HG03025 (cell line): Measurements from ENCODE around the gene BTG3.

Experiments
- ATAC-seq: cut with Tn5 transposase; IDR thresholded peaks from one replicate; pipeline ENCODE4 v1.9.1; 2021; ENCODE audit warnings: mild to moderate bottlenecking, moderate library complexity; ENCODE audit not compliant: unreplicated experiment, low FRiP score

The BTG3 gene

GRCh38 chr21:17590430-17590829, 22.3 kb downstream of the BTG3 start:
- ATAC-seq, result no peak

GRCh38 chr21:17585875-17586450, 26.7 kb downstream of the BTG3 start:
- no peak for ATAC-seq

GRCh38 chr21:17583898-17584297, 28.8 kb downstream of the BTG3 start:
- no peak for ATAC-seq

- ATAC-seq, result no peak
These were observed 32.4 kb downstream of the BTG3 start for GRCh38 chr21:17580319-17580718.

GRCh38 chr21:17578876-17579275, 33.8 kb downstream of the BTG3 start:
- ATAC-seq, result no peak

GRCh38 chr21:17578162-17578561, 34.5 kb downstream of the BTG3 start:
- no peak for ATAC-seq

- ATAC-seq, result no peak
These were observed 35.0 kb downstream of the BTG3 start for GRCh38 chr21:17577701-17578100.

- no peak for ATAC-seq
These were observed 36.4 kb downstream of the BTG3 start for GRCh38 chr21:17576080-17576835.

- ATAC-seq, result no peak
These were observed 37.6 kb downstream of the BTG3 start for GRCh38 chr21:17575076-17575475.

GRCh38 chr21:17572431-17572830, 40.3 kb downstream of the BTG3 start:
- ATAC-seq, result no peak

- ATAC-seq, result no peak
These were observed 41.9 kb downstream of the BTG3 start for GRCh38 chr21:17570786-17571185.

- no peak for ATAC-seq
These were observed 52.2 kb downstream of the BTG3 start for GRCh38 chr21:17560377-17561025.

- ATAC-seq, result no peak
These were observed 57.8 kb downstream of the BTG3 start for GRCh38 chr21:17554679-17555465.

GRCh38 chr21:17554120-17554519, 58.6 kb downstream of the BTG3 start:
- no peak for ATAC-seq

GRCh38 chr21:17552410-17552809, 60.3 kb downstream of the BTG3 start:
- no peak for ATAC-seq

- ATAC-seq, result no peak
These were observed 61.9 kb downstream of the BTG3 start for GRCh38 chr21:17550671-17551308.

GRCh38 chr21:17548262-17548661, 64.4 kb downstream of the BTG3 start:
- ATAC-seq, result no peak

GRCh38 chr21:17545007-17545406, 67.7 kb downstream of the BTG3 start:
- ATAC-seq, result no peak
